ENCODE data around the gene RGL3. TPM values are rescaled to one million over a fixed set of nuclear protein-coding genes. Genes with fewer than 3 reads are reported as not detected.
"Not testable (repeated sequence)": the region's sequence is repeated elsewhere in the genome, so short reads cannot be mapped to it uniquely, and the experiment has no call there.

Gene RGL3
- total RNA-seq, 1 experiment from 2014 or later: 7.3 TPM

DNA sequence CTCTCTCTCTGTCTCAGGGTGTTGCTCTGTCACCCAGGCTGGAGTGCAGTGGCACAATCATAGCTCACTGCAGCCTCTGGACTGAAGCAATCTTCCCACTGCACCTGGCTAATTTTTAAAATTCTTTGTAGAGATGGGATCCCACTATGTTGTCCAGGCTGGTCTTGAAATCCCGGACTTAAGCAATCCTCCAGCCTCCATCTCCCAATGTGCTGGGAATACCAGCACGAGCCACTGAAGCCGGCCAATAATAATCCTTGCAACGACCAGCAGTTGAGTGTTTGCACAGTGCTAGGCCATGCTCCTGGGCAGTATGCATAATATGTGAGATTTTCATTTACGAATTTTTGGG is 34.4 kb downstream of the RGL3 start:
- no peak for DNase-seq (ENCODE audit: extremely low read depth, low read depth)

DNA sequence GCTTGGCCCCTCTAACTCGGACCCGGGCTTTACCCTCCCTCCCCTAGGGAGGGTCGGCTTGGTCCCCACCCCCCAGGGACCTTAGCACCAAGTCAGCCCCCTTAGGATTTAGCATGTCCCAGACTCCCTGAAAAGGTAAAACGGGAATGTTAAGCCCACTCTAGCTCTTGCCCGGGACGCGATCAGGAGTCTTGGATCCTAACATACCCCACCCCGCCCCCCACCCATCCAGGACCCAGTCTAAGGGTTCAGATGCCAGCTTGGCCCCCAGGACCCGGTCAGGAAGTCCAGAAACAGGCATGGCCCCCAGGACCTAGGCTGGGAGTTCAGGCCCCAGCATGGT is 35.4 kb downstream of the RGL3 start:
- DNase-seq (ENCODE audit: extremely low read depth, low read depth): no peak

DNA sequence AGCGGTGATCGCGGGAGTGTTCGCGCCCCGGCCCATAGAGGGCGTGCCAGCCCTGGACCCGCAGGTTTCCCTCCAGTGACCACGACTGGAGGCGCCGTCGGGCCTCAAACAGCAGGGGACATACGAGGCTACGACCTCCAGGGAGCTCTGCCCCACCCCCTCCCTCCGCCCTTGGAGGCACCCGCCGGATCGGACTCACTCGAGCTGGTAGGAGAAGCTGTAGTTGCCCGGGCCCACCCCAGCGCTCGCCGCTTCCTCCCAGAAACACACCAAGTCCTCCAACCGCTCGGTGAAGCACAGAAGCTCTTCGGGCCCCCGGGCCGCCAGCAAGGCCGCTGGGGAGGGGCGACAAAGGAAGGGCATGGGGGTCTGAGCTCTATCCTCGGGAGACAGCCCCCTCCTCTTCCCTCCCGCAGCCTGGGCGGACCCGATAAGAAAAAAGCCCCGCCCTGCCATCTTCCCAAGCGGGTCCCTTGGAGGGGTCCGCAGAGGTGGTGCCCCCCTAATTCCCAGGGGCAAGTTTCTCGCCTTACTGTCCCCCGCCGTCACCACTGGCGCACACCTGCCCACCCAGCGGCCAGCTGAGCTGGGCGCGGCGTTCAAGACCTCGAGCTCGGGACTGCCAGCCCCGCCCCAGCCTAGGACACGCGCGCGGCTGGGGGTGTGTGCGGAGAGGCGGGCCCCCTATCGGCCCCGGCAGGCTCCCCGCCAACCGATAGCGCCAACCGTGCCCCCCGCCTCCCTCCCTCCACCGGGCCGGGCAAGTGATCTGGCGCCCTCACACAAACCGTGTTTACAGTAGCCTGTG is 36.0 kb downstream of the RGL3 start:
- DNase-seq (ENCODE audit: extremely low read depth, low read depth): no peak

DNA sequence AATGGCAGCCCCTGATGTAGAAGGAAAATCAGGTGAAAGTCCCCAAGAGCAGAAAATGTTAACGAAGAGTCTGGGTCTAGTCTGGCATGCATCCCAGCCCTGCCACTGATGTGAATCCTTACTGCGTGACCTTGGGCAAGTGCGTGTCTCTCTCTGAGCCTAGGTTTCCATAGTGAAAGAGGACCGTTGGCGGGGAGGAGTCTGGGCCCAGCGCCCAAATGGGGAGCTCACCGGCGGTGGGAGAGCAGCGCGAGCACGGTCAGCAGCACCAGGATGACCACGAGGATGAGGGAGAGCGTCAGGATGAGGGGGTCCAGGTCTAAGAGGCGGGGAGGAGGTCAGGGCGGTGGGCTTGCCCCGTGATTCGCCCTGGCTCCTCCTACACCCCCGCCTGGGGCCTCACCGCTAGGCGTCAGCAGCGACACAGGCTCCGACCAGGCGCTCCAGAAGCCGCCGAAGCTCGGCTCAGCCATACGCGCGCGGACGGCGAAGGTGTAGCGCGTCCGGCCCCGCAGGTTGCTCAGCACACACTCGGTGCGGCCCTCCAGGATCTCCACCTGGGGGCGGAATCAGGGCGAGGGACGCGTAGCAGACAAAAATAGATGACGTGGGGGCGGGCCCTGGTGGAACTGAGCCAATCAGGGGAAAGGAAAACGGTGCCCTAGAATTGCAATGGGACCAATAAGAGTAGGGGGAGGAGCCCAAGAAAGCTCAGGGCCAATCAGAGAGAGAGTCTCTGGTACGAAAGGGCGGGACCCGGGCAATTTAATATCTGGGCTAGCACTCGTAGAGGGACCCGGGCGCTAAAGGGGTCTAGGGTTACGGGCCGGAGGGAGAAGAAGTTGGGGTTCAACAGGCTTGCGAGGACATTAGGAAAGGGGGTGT is 38.2 kb downstream of the RGL3 start:
- DNase-seq (ENCODE audit: extremely low read depth, low read depth): peak; percentile 91

DNA sequence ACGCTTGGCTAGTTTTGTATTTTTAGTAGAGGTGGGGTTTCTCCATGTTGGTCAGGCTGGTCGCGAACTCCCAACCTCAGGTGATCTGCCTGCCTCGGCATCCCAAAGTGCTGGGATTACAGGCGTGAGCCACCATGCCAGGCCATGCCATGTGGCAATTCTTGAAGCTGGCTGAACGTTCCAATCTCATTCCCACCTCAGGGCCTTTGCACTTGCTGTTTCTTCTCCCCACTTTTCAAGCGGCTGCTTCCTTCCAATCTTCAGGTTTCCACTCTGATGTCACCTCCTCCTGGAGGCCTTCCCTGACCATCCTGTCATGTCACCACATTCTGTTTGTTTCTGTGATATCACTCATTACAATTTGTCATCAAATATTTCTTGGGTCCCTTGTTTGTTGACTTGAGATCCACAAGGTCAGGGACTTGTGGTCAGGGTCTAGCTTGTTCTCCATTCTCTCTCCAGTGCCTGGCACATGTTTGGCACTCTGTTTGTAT is 39.2 kb downstream of the RGL3 start:
- DNase-seq (ENCODE audit: extremely low read depth, low read depth): no peak

DNA sequence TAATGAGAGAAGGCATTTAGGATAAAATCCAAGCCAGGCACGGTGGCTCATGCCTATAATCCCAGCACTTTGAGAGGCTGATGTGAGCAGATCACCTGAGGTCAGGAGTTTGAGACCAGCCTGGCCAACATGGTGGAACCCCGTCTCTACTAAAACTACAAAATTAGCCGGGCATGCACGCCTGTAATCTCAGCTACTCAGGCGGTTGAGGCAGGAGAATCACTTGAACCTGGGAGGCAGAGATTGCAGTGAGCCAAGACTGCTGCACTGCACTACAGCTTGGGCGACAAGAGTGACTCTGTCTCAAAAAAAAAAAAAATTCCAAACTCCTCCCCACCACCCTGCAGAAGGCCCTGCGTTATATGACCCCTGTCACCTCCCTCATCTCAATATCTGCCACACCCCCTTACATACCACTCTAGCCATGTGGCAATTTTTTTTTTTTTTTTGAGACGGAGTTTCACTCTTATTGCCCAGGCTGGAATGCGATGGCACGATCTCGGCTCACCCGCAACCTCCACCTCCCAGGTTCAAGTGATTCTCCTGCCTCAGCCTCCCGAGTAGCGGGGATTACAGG is 39.8 kb downstream of the RGL3 start:
- not testable (repeated sequence) for DNase-seq (ENCODE audit: extremely low read depth, low read depth)

DNA sequence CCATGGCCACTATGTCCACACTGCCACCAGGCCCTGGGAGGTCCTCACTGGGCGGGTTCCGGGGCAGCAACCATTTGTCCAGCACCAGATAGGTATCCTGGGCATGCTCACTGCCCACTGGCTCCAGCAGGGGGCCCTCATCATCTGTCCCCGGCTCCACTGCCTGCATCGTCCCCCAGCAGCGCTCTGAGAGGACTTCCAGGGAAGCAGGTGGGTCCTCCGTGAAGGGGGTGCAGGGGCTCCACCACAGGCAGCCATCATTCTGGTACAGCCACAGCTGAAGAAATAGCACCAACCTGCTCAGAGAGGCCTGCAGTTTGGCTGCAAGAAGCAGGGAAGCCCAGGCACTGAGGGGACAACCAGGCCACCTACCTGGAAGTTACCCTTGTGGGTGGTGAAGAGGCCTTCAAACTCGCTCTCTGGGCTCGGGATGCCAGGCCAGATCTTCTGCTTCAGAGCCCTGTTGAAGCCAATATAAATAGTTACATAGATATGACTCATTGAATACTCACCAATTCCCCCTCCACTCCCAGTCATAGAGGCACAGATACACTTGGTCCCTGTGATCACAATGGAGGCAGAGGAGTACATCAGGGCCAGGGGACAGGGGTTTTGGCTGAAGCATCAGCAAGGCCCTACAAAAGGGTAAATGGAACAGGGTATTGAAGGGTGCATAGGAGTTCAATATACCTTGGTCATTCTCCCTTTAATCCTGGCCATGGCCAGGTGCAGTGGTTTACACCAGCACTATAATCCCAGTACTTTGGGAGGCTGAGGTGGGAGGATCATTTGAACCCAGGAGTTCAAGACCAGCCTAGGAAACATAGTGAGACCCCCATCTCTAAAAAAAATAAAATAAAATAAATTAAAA is 40.6 kb downstream of the RGL3 start:
- peak; percentile 56 for DNase-seq (ENCODE audit: extremely low read depth, low read depth)

DNA sequence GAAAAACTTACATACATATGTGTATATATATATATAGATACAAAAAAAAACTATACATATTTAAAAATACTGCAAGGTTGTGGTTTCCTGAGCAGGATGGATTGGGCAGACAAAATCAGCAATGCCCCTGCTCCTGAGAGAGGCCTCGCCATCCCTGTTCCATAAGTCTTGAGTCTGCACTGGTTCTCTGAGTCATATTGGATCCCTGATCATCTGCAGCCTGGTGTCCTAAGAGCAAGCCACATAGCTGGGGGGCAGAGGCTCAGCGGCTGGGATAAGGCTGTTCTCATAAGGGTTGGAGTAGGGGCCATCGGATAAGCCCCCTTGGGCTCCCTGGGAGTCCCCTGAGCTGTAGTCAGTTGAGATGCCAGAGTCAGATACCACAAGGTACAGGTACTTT is 41.4 kb downstream of the RGL3 start:
- DNase-seq (ENCODE audit: extremely low read depth, low read depth): no peak

DNA sequence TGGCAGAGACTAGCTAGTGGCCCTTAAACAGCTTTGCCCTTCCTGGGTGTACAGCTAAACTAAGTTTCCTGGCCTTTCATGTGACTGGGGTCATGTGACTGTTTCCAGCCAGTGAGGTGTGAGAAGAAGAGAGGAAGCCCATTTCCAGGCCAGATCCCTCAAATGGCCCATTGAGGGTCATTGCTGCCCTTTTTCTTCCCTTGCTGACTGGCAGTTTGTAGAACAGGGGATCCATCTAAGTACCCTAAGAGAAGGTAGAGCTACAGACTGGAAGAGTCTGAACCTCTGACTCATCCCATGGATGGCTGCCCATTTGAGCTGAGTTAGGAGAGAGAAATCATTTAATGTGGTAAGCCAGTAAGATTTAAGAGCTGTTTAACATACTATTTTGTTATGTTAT is 41.9 kb downstream of the RGL3 start:
- no peak for DNase-seq (ENCODE audit: extremely low read depth, low read depth)

DNA sequence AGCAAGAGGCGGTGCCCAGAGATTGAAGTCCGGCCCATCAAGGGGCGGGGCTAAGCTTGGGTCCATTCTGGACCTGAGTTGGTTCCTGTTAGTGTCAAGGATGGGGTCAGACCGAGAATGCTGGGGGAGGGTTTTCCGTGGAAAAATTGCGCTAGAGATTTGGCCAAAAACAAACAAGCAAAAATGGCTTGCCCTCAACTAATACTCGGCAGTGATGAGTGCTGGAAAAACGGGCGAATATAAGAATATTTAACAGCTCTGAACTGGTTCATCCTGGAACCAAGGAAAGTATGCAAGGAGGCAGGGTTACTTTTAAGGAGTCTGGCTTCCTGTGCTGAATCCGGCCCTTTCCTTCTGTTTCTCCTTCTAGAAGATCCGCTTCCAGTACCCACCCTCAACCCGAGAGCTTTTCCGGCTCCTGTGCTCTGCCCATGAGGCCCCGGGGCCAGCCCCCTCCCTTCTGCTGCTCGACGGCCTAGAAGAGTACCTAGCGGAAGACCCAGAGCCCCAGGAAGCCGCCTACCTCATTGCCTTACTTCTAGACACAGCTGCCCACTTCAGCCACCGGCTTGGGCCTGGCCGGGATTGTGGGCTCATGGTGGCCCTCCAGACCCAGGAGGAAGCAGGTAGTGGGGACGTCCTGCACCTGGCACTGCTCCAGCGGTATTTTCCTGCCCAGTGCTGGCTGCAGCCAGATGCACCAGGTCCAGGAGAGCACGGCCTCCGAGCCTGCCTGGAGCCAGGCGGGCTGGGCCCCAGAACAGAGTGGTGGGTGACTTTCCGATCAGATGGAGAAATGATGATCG is 43.8 kb downstream of the RGL3 start:
- DNase-seq (ENCODE audit: extremely low read depth, low read depth): no peak

DNA sequence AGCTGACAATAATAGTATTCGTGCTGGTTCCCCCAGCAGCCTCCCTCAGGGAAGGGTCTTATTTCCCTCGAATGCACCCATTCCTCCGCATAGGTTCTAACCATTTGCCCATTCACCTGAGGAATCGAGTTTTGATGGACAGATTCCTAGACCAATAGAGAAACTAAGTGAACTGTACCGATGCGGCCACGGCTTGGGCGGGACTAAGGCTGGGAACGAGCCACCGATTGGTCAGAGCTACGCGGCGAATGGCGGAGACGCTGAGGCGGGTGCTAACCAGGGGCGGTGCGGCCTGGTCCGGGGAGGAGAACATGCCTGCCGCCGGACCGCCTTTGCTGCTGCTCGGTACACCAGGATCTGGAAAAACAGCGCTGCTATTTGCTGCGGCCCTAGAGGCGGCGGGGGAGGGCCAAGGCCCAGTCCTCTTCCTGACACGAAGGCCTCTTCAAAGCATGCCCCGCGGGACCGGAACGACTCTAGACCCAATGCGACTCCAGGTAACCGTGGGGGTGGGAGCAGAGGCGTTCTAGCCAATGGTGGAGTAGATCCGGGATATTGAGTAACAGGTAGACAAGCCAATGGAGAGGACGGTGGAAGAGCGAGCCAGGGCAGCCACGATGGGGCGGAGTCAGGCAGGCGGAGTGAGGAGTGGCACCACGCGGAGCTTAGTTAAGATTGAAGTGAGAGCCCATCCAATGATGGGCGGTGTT is 44.5 kb downstream of the RGL3 start, which contains the start of gene SWSAP1:
TSS of gene SWSAP1 (plus strand) at position 234 of the 710 bp plus-strand sequence. CDS start at position 249, 15 bp downstream.
- peak; percentile 99 for DNase-seq (ENCODE audit: extremely low read depth, low read depth)

DNA sequence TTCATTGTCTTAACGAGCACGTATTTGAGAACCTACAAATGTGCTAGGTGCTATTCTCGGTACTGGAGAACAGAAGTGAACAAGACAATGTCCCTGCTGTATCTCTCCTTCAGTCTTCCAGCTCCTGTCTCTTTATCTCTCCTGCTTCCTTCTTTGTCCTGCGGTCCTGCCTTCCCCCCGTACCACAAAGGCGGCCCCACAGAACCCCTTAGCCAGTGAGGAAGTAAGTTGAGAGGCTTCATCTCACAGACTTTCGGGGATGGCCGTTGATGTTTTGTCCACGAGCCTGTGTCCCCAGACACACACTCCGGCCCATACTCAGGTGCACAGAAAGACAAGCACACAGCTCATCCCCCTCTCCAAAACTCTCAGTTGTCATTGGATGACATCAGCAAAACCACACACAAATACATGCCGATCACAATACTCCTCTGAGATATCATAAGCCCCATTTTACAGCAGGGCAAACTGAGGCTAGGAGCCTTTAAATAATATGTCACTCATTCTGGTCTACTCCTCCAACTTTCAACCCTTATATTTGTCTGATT is 45.2 kb downstream of the RGL3 start:
- DNase-seq (ENCODE audit: extremely low read depth, low read depth): no peak

DNA sequence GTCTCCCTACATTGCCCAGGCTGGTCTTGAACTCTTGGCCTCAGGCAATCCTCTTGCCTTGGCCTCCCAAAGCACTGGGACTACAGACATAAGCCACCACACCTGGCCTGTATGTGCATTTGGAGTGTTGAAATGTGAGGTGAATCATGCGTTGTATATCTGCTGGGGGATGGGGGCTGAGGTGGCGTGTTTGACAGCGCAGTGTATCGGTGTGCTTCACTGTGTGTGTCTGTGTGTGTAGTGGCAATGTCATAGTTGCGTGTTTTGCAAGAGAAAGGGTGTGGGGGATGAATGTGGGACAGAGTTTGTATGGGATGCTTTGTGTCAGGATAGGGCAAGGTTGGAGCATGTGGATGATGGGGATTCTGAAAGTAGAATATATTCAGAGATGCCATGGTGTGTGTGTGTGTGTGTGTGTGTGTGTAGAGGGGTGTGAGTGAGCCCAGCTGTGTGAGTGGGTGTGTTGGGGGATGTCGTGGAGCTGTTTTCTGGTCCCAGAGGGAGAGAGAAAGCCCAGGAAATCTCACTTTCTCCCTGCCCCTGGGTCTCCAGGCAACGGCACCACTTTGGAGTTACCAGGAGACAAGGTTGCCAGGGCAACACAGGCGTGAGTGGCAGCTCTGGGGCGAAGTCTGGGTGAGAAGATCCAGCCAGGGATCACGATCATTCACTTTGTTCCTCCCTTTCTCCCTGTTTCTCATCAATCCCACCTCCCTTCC is 45.8 kb downstream of the RGL3 start:
- DNase-seq (ENCODE audit: extremely low read depth, low read depth): no peak

DNA sequence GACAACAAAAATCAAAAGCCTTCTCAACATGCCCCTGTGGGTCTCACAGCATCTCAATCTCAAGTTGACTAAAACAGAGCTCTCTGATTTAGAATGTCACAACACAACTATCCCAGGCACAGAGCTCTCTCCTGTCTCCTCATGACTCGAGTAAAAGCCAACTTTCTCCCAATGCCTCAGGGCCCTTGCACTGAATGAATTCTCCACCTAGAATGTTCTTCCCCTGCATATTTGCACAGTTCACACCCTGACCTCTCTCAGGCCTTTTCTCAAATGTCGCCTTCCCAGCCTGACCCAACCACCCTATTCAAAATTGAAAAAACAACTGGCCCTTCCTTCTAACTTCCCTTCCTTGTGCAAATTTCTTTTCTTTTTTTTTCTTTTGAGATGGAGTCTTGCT is 48.4 kb downstream of the RGL3 start:
- DNase-seq (ENCODE audit: extremely low read depth, low read depth): no peak

DNA sequence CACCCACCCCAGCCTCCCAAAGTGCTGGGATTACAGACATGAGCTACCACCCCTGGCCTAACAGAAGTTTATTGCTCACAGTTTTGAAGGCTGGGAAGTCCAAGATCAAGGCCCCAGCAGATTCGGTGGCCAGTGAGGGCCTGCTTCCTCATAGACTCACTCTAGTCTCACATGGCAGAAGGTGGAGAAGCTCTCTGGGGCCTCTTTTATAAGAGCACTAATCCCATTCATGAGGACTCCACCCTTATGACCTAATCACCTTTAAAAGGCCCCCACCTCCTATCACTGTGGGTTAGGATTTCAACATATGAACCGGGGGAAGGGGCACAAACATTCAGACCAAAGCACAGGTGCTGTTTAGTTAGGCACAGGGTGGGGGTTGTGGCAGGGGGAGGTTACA is 51.6 kb downstream of the RGL3 start:
- no peak for DNase-seq (ENCODE audit: extremely low read depth, low read depth)

DNA sequence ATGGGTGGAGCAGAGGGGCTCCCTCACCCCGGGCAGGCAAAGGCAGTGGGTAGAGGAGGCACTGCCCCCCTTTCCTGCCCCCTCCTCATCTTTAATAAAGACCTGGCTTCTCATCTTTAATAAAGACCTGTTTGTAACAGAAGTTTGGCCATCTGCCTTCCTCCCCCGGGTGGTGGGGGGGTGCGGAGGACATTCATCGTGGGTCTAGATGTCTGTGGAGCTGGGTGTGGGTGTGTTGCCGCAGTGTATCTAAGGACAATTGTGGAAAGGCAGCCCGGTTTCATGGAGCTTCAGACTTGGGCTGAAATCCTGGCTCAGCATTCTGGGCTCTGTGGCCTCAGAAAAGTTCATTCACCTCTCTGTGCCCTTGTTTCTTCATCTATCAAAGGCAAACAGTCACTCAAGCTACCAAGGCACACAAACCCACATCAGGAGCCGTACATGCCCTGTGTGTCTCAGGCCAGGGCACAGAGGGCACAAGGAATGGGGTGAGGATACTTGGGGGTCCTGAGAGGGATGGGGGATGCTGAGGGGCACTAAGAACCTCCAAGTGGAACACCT is 53.5 kb downstream of the RGL3 start:
- no peak for DNase-seq (ENCODE audit: extremely low read depth, low read depth)

DNA sequence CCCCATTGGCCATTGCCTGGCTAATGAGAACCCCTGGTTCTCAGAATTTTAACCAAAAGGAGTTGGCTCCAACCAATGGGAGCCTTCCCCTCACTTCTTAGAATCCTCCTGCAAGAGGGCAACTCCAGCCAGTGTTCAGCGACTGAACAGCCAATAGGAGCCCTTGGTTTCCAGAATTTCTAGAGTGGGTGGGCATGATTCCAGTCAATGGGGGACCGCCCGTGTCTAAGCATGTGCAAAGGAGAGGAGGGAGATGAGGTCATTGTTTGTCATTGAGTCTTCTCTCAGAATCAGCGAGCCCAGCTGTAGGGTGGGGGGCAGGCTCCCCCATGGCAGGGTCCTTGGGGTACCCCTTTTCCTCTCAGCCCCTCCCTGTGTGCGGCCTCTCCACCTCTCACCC is 54.2 kb downstream of the RGL3 start:
- DNase-seq (ENCODE audit: extremely low read depth, low read depth): no peak

All from NCI-H460 (cell line).